Measurements from ENCODE around the gene AKAP13.

AKAP13 gene

DNA sequence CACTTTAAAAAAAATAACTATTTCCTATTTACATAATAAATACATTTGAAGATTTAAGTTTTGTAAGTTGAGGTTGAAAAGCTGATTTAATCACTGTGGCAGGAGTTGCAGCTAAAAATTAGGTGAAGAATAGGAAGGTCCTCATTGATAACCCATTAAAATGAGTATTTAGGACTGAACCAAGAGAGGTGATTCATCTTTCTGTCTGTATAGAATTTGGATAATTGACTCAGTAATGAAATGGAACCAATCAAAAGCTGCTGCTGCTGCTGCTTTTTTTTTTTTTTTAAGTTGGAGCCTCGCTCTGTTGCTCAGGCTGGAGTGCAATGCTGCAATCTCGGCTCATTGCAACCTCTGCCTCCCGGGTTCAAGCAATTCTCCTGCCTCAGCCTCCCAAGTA is 223.8 kb downstream of the AKAP13 start:
- Mint-ChIP-seq H3K4me3 (no peak overlapping the region), H3K4me1 (peaks cover 29% of the 10 kb centered on the region), H3K9me3 (no peaks in the 10 kb centered on the region), H3K27me3 (no peaks in the 10 kb centered on the region), H3K36me3 (peaks cover 16% of the 10 kb centered on the region), H3K27ac (peak overlapping the region; percentile 1)
- ATAC-seq = no peak

DNA sequence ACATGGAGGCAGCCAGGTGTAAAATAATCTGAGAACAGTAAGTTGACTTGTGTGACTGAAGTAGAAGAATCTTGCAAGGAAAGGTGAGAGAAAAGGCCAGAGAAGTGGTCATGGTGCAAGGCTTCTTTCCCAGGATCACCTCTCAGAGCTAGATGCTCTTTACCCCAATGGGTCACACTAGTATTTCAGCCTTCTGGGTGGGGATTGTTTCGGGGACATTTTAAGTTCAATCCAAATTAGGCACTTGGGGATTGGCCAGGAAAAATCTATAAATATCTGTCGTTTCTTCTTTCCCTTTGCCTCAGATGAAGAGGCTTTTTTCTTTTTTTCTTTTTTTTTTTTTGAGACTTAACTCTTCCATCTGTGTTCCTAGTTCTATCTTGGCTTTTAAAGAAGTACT is 226.3 kb downstream of the AKAP13 start:
- no peak overlapping the region for H3K4me3 Mint-ChIP-seq
- H3K27ac Mint-ChIP-seq = peak overlapping the region; percentile 68
- ATAC-seq = no peak
- H3K27me3 Mint-ChIP-seq = no peaks in the 10 kb centered on the region
- H3K9me3 Mint-ChIP-seq = no peaks in the 10 kb centered on the region
- peaks cover 26% of the 10 kb centered on the region for H3K36me3 Mint-ChIP-seq
- H3K4me1 Mint-ChIP-seq = peaks cover 38% of the 10 kb centered on the region

DNA sequence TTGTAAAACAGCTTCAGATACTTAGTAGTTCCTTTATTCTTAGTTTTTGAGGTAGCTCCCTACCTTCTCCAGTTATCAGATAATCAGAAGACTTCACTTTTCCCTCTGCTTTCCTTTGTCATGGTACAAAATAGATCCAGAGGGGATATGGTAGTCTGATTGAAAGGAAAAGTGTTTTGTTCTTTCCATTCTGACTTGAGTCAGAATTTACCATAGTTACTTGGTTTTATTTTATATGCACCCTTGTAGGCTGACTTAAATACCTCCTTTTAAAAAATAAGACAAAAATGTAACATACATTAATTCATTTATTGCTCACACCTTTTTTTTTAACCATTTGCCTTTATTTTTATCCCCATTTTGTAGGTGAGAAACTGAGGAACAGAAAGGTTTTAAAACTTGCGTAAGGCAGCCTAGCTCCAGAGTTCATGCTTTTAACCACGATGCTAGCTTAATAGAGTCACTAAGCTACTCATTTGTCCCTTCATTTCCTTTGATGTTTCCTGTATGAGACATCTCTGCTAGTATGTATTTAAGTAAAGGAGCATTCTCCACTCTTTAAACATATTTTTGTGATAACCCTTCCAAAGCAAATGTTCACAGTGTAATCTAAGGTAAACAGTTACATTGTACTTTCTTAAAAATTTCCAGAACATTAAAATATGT is 226.9 kb downstream of the AKAP13 start:
- Mint-ChIP-seq H3K27ac (peak overlapping the region; percentile 68), H3K4me1 (peaks cover 39% of the 10 kb centered on the region), H3K36me3 (peaks cover 28% of the 10 kb centered on the region), H3K4me3 (no peak overlapping the region), H3K27me3 (no peaks in the 10 kb centered on the region), H3K9me3 (no peaks in the 10 kb centered on the region)
- no peak for ATAC-seq

DNA sequence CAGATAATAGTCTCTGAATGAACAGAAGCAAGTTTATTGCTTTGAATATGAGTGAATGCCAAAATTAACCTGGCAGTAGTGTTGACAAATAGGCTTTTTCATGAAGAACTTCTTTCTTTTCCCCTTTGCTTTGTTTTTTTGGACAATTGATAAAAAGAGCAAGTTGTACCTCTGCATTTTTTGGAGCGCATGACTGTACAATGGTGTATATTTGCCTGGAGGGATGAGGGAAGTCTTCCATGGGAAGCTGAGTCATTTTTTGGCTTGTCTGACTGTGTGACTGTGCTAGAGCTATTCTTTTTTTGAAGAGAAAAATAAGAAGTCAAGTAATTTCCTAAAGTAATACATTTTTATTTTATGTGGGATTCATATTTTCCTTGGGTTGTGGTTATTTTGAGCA is 227.4 kb downstream of the AKAP13 start:
- ATAC-seq = no peak
- Mint-ChIP-seq H3K9me3 (no peaks in the 10 kb centered on the region), H3K4me1 (peaks cover 39% of the 10 kb centered on the region), H3K27me3 (no peaks in the 10 kb centered on the region), H3K36me3 (peaks cover 28% of the 10 kb centered on the region), H3K27ac (no peak overlapping the region), H3K4me3 (no peak overlapping the region)

DNA sequence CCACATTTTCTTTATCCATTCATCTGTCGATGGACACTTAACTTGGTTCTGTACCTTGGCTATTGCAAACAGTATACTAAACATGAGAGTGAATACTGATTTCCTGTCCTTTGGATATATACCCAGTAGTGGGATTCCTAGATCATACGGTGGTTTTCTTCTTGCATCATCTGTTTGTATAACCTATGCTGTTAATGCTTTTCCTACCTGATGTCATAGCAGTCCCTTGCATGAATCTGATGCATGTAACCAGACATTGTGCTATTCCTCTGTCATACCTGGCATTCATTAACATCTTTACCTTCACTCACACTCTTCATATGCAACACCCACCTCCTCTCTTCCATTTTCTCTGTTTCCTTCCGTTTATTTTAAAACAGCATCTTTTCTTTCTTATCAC is 229.1 kb downstream of the AKAP13 start:
- no peak overlapping the region for H3K27ac Mint-ChIP-seq
- peaks cover 34% of the 10 kb centered on the region for H3K4me1 Mint-ChIP-seq
- no peaks in the 10 kb centered on the region for H3K9me3 Mint-ChIP-seq
- H3K36me3 Mint-ChIP-seq = peaks cover 19% of the 10 kb centered on the region
- no peak for ATAC-seq
- H3K4me3 Mint-ChIP-seq = no peak overlapping the region
- no peaks in the 10 kb centered on the region for H3K27me3 Mint-ChIP-seq

DNA sequence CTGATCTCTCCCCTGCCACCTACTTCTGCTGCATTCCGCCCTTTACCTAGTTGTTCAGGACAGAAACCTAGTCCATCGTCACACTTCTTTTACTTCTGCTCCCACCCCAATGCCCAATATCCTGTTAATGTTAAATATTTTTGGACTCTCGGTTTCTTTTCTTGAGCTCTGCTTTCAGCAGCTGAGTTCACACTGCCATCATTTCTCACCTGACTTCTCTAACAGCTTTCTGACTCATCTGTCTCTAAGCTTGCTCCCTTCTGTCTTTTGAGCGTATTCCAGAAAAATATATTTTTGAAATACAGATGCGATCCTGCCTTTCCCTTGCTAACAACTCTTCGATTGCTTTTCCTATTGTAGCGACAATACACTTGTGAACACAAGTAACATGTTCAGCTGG is 231.0 kb downstream of the AKAP13 start:
- Mint-ChIP-seq H3K27ac (peak overlapping the region; percentile 10), H3K36me3 (peaks cover 12% of the 10 kb centered on the region), H3K9me3 (no peaks in the 10 kb centered on the region), H3K4me3 (no peak overlapping the region), H3K27me3 (no peaks in the 10 kb centered on the region), H3K4me1 (peaks cover 39% of the 10 kb centered on the region)
- no peak for ATAC-seq

DNA sequence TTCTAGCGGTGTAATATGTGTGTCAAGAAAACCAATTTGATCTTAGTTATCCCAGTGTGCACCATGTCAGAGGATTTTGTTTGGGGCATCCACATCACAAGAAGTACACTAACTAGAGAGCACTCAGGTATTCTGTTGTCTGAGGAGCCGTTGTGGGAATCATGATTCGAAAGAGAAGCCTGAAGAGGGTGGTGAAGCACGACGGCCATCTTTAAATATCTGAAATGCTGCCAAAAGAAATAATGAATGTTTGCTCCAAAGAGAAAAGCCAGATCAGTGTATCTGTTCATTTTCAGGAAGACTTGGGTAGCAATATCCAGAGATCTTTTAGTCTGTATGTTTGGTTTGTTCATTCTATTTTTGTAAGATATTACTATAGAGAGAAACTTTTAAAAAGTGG is 233.7 kb downstream of the AKAP13 start:
- Mint-ChIP-seq H3K27me3 (no peaks in the 10 kb centered on the region), H3K27ac (no peak overlapping the region), H3K36me3 (peaks cover 12% of the 10 kb centered on the region), H3K4me1 (peaks cover 24% of the 10 kb centered on the region), H3K9me3 (no peaks in the 10 kb centered on the region), H3K4me3 (no peak overlapping the region)
- ATAC-seq = no peak

DNA sequence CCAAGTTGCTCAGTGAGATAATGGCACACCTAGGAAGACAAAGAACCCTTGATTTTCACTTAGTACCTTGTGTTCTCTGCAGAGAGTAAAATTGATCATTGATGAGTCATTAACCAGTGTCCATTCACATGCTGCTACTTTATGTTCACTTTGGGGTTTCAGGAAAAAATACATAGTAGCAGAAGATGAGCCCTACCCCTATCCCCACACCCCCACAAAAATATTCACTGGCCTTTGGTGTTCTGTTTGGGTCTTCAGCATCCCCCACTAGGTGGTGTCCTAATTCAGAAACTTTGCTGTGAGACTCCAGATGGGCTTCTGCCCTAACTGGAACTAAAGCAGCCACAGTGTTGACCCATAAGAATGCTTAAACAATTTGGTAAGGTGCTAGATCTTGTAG is 235.5 kb downstream of the AKAP13 start:
- Mint-ChIP-seq H3K36me3 (peaks cover 10% of the 10 kb centered on the region), H3K4me1 (peaks cover 23% of the 10 kb centered on the region), H3K27ac (no peak overlapping the region), H3K4me3 (no peak overlapping the region), H3K27me3 (no peaks in the 10 kb centered on the region), H3K9me3 (no peaks in the 10 kb centered on the region)
- ATAC-seq = peak; percentile 55

DNA sequence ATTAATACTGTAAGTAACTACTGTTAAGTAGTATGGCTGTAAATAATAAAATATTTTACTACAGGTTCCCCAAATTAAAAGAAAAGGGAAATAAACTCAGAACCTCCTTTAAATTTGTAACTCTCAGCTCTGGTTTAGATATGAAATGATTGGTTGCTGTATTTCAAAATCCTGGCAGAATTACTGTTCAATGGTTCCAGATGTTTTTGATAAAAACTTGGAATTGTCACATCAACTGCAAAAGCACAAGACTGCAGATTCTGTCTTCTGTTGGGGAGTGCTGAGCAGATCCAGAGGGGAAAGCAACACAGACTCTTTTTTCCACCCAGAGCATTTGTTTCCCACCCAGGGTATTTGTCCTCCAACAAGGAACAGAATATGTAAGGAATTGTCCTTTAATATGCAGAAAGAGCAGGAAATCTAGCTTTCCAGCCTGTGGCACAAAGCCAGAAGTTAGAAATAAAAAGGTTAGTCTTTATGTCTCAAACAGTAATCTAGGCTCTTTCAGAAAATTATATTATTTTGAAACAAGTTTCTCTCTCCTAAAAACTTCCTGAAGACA is 236.2 kb downstream of the AKAP13 start:
- H3K9me3 Mint-ChIP-seq = no peaks in the 10 kb centered on the region
- no peaks in the 10 kb centered on the region for H3K27me3 Mint-ChIP-seq
- peaks cover 16% of the 10 kb centered on the region for H3K4me1 Mint-ChIP-seq
- H3K27ac Mint-ChIP-seq = no peak overlapping the region
- peaks cover 3% of the 10 kb centered on the region for H3K36me3 Mint-ChIP-seq
- no peak for ATAC-seq
- no peak overlapping the region for H3K4me3 Mint-ChIP-seq

DNA sequence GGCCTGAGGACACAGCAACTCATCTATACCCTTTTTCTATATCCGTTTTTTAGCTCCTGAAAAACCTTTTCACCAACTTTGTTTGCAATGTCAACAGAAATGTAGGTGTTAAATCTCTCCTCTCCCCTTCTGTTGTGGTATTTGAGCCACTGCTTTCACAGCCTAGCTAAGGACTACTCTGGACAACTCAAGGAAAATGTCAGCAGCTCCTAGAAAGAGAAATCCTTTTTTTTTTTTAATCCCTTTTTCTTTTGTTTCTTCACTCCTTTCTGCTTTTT is 237.8 kb downstream of the AKAP13 start:
- ATAC-seq = no peak
- H3K9me3 Mint-ChIP-seq = no peaks in the 10 kb centered on the region
- H3K4me1 Mint-ChIP-seq = peaks cover 28% of the 10 kb centered on the region
- H3K27ac Mint-ChIP-seq = no peak overlapping the region
- no peaks in the 10 kb centered on the region for H3K27me3 Mint-ChIP-seq
- no peaks in the 10 kb centered on the region for H3K36me3 Mint-ChIP-seq
- H3K4me3 Mint-ChIP-seq = no peak overlapping the region

DNA sequence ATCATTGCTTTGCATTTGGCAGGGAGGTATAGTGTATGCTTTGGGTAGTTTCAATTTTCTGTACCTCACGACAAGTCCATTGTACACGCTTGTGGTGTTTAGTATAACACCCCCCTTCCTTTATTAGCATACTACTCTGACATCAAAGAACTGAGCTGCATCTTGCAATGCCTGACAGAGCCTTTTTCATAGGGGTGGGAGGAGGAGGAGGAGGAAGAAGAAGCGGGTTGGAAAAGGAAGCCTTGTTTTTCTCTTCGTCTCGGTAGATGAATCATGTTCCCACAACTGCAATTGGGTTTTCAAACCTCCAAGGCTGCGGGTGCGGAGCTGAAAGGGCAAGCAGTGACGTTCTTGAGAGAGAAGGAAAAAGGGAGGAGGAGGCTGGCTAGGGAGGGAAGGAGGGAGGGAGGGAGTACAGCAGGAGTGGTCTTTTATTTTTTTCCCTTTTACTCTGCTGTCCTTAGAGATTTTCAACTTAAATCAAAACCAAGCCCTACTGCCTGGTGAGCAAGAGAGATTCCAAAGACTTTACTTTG is 238.6 kb downstream of the AKAP13 start:
- no peak overlapping the region for H3K27ac Mint-ChIP-seq
- peaks cover 36% of the 10 kb centered on the region for H3K4me1 Mint-ChIP-seq
- H3K4me3 Mint-ChIP-seq = no peak overlapping the region
- peaks cover 6% of the 10 kb centered on the region for H3K36me3 Mint-ChIP-seq
- H3K9me3 Mint-ChIP-seq = no peaks in the 10 kb centered on the region
- ATAC-seq = peak; percentile 69
- H3K27me3 Mint-ChIP-seq = no peaks in the 10 kb centered on the region

DNA sequence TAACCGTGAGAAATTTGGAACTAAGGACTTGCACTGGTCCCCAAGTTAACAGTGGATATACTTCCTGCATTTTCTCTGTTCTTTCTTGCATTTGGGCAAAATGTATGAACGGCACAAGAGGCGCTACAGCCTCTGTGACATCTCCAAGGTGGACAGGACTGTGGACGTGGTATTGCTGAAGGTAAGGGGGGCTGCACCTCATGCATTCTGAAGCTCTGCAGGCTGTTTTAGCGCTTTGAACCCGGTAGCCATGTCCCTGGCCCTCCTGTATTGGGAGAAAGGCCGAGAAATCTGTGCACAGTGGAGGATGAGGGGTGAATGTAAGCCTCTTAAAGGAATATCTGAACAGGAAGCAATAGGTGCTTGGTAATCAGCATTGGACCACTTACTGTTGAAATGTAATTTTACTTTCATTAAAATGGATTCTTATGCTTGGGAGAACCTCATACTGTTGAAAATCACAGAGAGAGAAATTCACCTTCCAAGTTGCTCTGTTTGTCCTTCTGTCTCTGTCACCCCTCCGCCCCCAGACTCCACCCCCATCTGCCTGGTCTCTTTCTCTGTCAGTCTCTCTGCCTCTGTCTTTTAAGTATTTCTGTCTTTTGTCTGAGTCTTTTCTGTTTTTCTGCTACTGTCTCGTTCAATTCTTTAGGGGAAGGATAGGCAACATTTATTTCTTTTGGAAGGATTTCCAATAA is 239.7 kb downstream of the AKAP13 start:
- Mint-ChIP-seq H3K9me3 (no peaks in the 10 kb centered on the region), H3K27ac (no peak overlapping the region), H3K36me3 (peaks cover 6% of the 10 kb centered on the region), H3K4me1 (peaks cover 42% of the 10 kb centered on the region), H3K27me3 (no peaks in the 10 kb centered on the region), H3K4me3 (no peak overlapping the region)
- ATAC-seq = no peak

DNA sequence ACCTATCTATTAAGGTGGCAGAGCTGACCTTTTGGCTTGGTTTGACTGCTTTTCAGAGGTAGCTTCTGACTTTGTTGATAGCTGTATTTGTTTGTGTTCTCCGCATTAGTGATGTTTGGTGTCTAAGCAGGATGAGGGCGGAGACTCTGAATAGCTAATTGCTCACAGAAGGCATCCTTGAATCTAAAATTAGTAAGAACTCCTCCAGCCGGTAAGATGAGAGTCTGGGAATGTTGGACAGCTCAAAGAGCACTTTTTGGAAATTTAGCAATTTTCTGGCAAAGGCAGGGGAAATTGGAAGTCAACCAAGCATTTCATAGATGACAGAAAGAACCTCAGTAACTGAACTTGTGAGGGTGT is 240.3 kb downstream of the AKAP13 start:
- no peak for ATAC-seq
- Mint-ChIP-seq H3K27ac (no peak overlapping the region), H3K4me3 (no peak overlapping the region), H3K4me1 (peaks cover 41% of the 10 kb centered on the region), H3K9me3 (no peaks in the 10 kb centered on the region), H3K36me3 (peaks cover 11% of the 10 kb centered on the region), H3K27me3 (no peaks in the 10 kb centered on the region)

DNA sequence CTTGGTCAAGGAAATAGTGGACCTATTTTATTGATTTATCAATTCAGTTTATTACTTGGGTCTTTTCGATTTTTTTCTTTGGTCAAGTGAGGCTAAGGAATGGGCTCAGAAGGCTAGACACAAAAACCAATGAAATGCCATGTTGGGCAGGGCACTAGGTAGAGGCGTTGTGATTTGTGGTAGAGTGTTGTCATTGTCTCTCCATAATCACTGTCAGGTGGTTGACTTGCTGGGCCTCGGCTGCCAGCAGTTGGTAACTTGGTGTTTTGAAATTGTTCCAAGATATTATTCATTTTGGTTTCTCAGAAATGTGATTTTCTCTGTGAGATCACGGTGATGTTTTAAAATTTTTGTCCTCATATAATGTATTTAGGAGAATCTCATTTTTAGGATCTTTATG is 240.7 kb downstream of the AKAP13 start:
- Mint-ChIP-seq H3K9me3 (no peaks in the 10 kb centered on the region), H3K27me3 (no peaks in the 10 kb centered on the region), H3K36me3 (peaks cover 15% of the 10 kb centered on the region), H3K4me3 (no peak overlapping the region), H3K27ac (no peak overlapping the region), H3K4me1 (peaks cover 41% of the 10 kb centered on the region)
- no peak for ATAC-seq

DNA sequence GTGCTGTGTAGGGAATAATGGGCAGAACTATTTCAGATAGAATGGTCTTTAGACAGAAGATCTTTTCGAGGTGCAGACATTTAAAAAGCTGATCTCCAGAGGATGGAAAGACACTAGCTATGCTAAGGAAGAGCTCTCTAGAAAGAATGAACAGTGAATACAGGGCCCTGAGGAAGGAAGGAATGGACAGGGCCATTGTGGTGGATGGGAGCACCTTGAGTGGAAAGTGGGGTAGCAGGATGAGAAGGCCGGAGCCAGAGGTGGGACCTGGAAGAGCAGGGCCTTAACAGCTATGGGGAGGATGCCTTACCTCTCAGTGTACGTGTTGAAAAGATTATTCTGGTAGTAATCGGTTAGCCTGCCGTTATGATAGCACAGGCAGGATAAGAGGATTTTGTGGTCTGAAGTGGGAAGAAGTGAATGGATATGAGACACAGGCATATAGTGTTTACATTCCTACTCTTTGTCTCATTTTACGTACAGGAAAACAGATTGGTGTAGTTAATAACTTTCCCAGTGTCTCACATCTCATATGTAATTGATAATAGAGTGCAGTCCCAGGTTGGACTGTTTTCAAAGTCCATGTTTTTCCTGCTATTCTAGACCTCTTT is 241.9 kb downstream of the AKAP13 start:
- no peak overlapping the region for H3K4me3 Mint-ChIP-seq
- ATAC-seq = no peak
- no peaks in the 10 kb centered on the region for H3K9me3 Mint-ChIP-seq
- no peaks in the 10 kb centered on the region for H3K27me3 Mint-ChIP-seq
- H3K36me3 Mint-ChIP-seq = peaks cover 25% of the 10 kb centered on the region
- peaks cover 46% of the 10 kb centered on the region for H3K4me1 Mint-ChIP-seq
- peak overlapping the region; percentile 43 for H3K27ac Mint-ChIP-seq

All from stimulated activated memory B cell treated with anti-CD40 and anti-IgM and Interleukin-4, amounts not matched to agents 10 μg/mL and 1 μg/mL and 100 μg/mL, for 72 hours (primary cell).